Activated CD8-positive, alpha-beta T cell treated with anti-CD3 and anti-CD28 coated beads for 36 hours (primary cell): ENCODE measurements around the gene ANO1. TPM values are rescaled to one million over a fixed set of nuclear protein-coding genes. Genes with fewer than 3 reads are reported as not detected.

Experiments used
- ATAC-seq: fragments of 200-7000 bp; cut with Tn5 transposase; one replicate; pipeline ENCODE4 v1.10.0; 2021; ENCODE audit warnings: mild to moderate bottlenecking, moderate library complexity
- CTCF ChIA-PET: fragments of 350-600 bp; sonication (Branson Sonifier 250); formaldehyde crosslinking; loops from one replicate; lab custom pipeline; 2021; ENCODE audit warnings: antibody characterized with exemption; lab: Charles Lee
- POLR2A ChIA-PET: fragments of 350-600 bp; sonication (Branson Sonifier 250); formaldehyde crosslinking; loops from one replicate; lab custom pipeline; 2021; ENCODE audit warnings: antibody characterized with exemption; lab: Charles Lee
- DNase-seq: peaks from one replicate; pipeline ENCODE4 v3.0.0-alpha.2; 2020
- H3K27ac Mint-ChIP-seq: one replicate; pipeline ENCODE4 v1.8.0; 2021; ENCODE audit warnings: mild to moderate bottlenecking, mixed read lengths
- H3K27me3 Mint-ChIP-seq: one replicate; pipeline ENCODE4 v1.8.0; 2021; ENCODE audit warnings: mixed read lengths
- H3K36me3 Mint-ChIP-seq: one replicate; pipeline ENCODE4 v1.8.0; 2021; ENCODE audit warnings: low read depth, mixed read lengths
- H3K4me1 Mint-ChIP-seq: one replicate; pipeline ENCODE4 v1.8.0; 2021; ENCODE audit warnings: low read depth, mixed read lengths
- H3K4me3 Mint-ChIP-seq: one replicate; pipeline ENCODE4 v1.8.0; 2021; ENCODE audit warnings: mild to moderate bottlenecking, moderate library complexity, mixed read lengths
- H3K9me3 Mint-ChIP-seq: one replicate; pipeline ENCODE4 v1.8.0; 2021; ENCODE audit warnings: mixed read lengths
- CTCF ChIP-seq: fragments of 200-600 bp; IDR thresholded peaks from one replicate; pipeline ENCODE4 v1.8.0; 2022; ENCODE audit warnings: antibody characterized with exemption, mild to moderate bottlenecking
- intact Hi-C: fragments of 100-400 bp; cut with micrococcal nuclease; formaldehyde crosslinking; loops from one replicate; pipeline ENCODE4 v1.10.0; 2022
- total RNA-seq, 2 experiments: library from RNA; stranded (reverse); gene quantifications; one replicate each; pipeline ENCODE4 v1.2.3, GENCODE V29; 2021

ANO1 gene
- total RNA-seq, 2 experiments from 2014 or later, result not detected

GRCh38 chr11:70084046-70084984 lies 6.2 kb downstream of the ANO1 start:
- no peak for TF ChIP-seq CTCF
- ChIA-PET POLR2A (no interaction called here), CTCF (interaction anchor here (1.7 kb wide), 1 partner anchor 169 kb away, joined by 4 read pairs; no protein-coding TSS in a partner anchor)
- intact Hi-C loops, result no loop called here
- no peaks in the 10 kb centered on the region for H3K4me1 Mint-ChIP-seq
- H3K4me3 Mint-ChIP-seq, result no peak overlapping the region
- no peak overlapping the region for H3K27ac Mint-ChIP-seq
- peaks cover 4% of the 10 kb centered on the region for H3K27me3 Mint-ChIP-seq
- ATAC-seq (no peak), DNase-seq (no peak)
- no peaks in the 10 kb centered on the region for H3K36me3 Mint-ChIP-seq
- H3K9me3 Mint-ChIP-seq, result no peaks in the 10 kb centered on the region

GRCh38 chr11:70085815-70086769 lies 8.0 kb downstream of the ANO1 start:
- peaks cover 4% of the 10 kb centered on the region for H3K27me3 Mint-ChIP-seq
- H3K4me3 Mint-ChIP-seq, result no peak overlapping the region
- no peaks in the 10 kb centered on the region for H3K4me1 Mint-ChIP-seq
- intact Hi-C loops, result no loop called here
- ATAC-seq (no peak), DNase-seq (no peak)
- TF ChIP-seq CTCF, result no peak
- ChIA-PET POLR2A (no interaction called here), CTCF (interaction anchor here (1.0 kb wide), 1 partner anchor 28 kb away, joined by 3 read pairs; no protein-coding TSS in a partner anchor)
- H3K9me3 Mint-ChIP-seq, result no peaks in the 10 kb centered on the region
- no peak overlapping the region for H3K27ac Mint-ChIP-seq
- H3K36me3 Mint-ChIP-seq, result no peaks in the 10 kb centered on the region

- DNase-seq, result no peak
- Mint-ChIP-seq H3K4me3 (no peak overlapping the region), H3K4me1 (no peaks in the 10 kb centered on the region), H3K27me3 (peaks cover 3% of the 10 kb centered on the region), H3K27ac (no peak overlapping the region), H3K36me3 (no peaks in the 10 kb centered on the region), H3K9me3 (no peaks in the 10 kb centered on the region)
- no peak for TF ChIP-seq CTCF
- ChIA-PET POLR2A (no interaction called here), CTCF (no interaction called here)
- intact Hi-C loops, result no loop called here
- ATAC-seq, result no peak
Measured at GRCh38 chr11:70087446-70088167, 9.5 kb downstream of the ANO1 start.

GRCh38 chr11:70088735-70089250 lies 10.7 kb downstream of the ANO1 start:
- TF ChIP-seq CTCF, result no peak
- ChIA-PET CTCF (no interaction called here), POLR2A (no interaction called here)
- Mint-ChIP-seq H3K9me3 (no peaks in the 10 kb centered on the region), H3K27me3 (peaks cover 3% of the 10 kb centered on the region), H3K36me3 (no peaks in the 10 kb centered on the region), H3K27ac (no peak overlapping the region), H3K4me3 (no peak overlapping the region), H3K4me1 (no peaks in the 10 kb centered on the region)
- intact Hi-C loops, result no loop called here
- no peak for ATAC-seq
- DNase-seq, result no peak
